ENCODE measurements around the gene ERC1. TPM values are rescaled to one million over a fixed set of nuclear protein-coding genes. Genes with fewer than 3 reads are reported as not detected.

Gene ERC1
- total RNA-seq: 90.1 TPM

DNA sequence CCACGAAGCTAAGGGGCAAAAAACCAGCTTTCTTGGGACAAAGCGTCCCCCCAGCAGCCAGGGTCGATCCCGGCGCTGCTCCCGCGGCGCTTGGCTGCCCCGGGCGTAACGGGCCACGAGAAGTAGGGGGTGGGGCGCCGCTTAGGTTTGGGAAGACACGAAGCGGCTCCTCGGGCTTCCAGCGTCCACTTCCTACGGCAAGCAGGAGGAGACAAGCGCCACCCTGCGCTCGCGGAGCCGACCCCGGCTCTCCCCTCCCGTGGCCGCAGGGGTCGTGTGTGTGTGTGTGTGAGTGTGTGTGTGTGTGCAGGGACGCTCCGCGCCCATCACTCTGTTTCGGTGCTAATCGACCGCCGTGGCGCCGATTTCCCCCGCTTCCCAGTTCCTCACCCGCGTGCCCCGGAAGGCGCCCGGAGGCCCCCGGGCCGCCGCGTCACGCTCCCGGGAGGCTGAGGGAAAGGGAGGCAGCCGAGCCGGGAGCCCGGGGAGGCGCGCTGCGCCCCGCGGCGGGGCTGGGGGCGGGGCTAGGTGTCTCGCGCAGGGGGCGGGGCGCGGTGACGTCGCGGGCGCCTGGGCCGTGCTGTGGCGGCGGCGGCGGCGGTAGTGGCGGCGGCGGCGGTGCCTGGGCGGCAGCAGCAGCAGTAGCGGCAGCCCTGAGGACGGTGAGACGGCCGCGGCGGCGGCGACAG is at the start of gene ERC1:
Gene ERC1, plus strand, starts transcription at position 563 of the 689 bp plus-strand sequence. CDS start 36,681 bp downstream, outside the sequence.

DNA sequence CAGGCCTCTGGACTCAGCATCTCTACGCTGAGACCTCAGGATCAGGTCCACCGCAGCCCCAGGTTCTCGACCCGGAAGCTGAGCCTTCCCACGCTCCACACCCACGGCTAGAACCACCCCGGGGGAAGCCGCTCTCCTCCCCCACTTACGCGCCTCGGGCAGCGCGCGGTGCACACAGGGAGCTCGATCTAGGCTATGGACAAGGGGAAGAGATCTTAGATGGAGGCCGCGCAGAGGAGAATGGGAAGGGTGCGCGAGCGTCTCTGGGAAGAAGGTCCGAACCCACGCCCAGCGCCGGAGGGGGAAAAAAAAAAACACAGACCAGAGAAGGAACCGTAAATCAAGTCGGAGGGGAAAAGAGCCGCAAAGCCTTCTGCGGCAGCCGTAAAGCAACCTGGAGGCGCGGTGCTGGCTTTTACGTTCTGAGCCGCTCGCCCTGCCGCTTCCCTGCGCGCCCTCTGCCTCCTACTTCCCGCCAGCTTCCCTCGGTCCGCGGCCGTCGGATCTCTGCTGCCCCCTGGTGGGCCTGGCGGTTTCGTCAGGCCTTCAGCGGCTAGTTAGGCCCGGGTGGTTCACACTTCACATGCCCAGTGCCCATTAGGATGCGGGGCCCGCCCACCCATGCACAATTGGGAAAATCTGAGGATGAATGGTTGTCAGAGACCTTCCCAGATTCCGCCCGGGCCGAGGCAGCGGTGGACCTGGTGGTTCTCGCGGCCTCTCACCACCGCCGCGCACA is 41.4 kb upstream of the ERC1 start, which contains the start of gene RAD52:
Gene RAD52, minus strand, starts transcription at position 242 of the 739 bp plus-strand sequence. CDS start 16,636 bp downstream, outside the sequence.

Other genes starting within 250 kb of the ERC1 start
- gene WNK1, start 238.6 kb upstream of the ERC1 start, total RNA-seq: 197 TPM
- 42.2 TPM for gene RAD52, start 41.5 kb upstream of the ERC1 start, total RNA-seq

All from camera-type eye (tissue), 1 donor.